Keratinocyte (primary cell): ENCODE data around the gene PAQR5. TPM values are rescaled to one million over a fixed set of nuclear protein-coding genes. Genes with fewer than 3 reads are reported as not detected.

ENCODE experiments used
- DNase-seq: peaks from one replicate; pipeline ENCODE4 v3.0.0-alpha.2; 2011; ENCODE audit warnings: low read depth, missing footprints, low spot score
- FAIRE-seq: peaks from 2 replicates; lab custom pipeline; 2011; peaks lifted over from hg19 to GRCh38; lab: Jason Lieb, UNC
- H2AFZ ChIP-seq: 2 replicates; pipeline ENCODE4 v1.6.0; 2012; ENCODE audit warnings: low read length, control low read depth, inconsistent platforms; ENCODE audit not compliant: control insufficient read depth
- H3K27ac ChIP-seq: 2 replicates; pipeline ENCODE4 v1.5.1; 2011; ENCODE audit warnings: low read length; ENCODE audit not compliant: control insufficient read depth, insufficient read depth
- H3K27me3 ChIP-seq: 3 replicates; pipeline ENCODE4 v1.6.0; 2011; ENCODE audit warnings: low read length; ENCODE audit not compliant: control insufficient read depth, insufficient read depth; ENCODE audit errors: extremely low read depth
- H3K36me3 ChIP-seq, 2 experiments: 2 replicates in 1 of 2; 3 replicates in 1 of 2; pipeline ENCODE4 v1.5.1; 2011; ENCODE audit warnings: low read length in 2 of 2, mild to moderate bottlenecking in 1 of 2; ENCODE audit not compliant: control insufficient read depth in 2 of 2, insufficient read depth in 2 of 2; ENCODE audit errors: extremely low read depth in 1 of 2
- H3K4me1 ChIP-seq: 3 replicates; pipeline ENCODE4 v1.5.1; 2011; ENCODE audit warnings: low read length; ENCODE audit not compliant: control insufficient read depth, insufficient read depth; ENCODE audit errors: extremely low read depth
- H3K4me2 ChIP-seq: 3 replicates; pipeline ENCODE4 v1.6.0; 2011; ENCODE audit warnings: low read depth, low read length; ENCODE audit not compliant: control insufficient read depth, insufficient read depth; ENCODE audit errors: extremely low read depth
- H3K4me3 ChIP-seq, 3 experiments: fragments of 200-600 bp in 1 of 3; sonication (generic) in 1 of 3; 2 replicates in 2 of 3; 3 replicates in 1 of 3; pipeline ENCODE4 v1.5.1; 2011 to 2016; ENCODE audit warnings: low read length in 3 of 3, mild to moderate bottlenecking in 3 of 3, control low read depth in 2 of 3, inconsistent platforms in 1 of 3, low read depth in 1 of 3, mixed read lengths in 1 of 3, mixed run types in 1 of 3, moderate library complexity in 1 of 3; ENCODE audit not compliant: control insufficient read depth in 2 of 3, insufficient read depth in 2 of 3; ENCODE audit errors: extremely low read depth in 1 of 3
- H3K79me2 ChIP-seq: 2 replicates; pipeline ENCODE4 v1.6.0; 2012; ENCODE audit warnings: low read length; ENCODE audit not compliant: control insufficient read depth, insufficient read depth
- H3K9ac ChIP-seq: 3 replicates; pipeline ENCODE4 v1.6.0; 2011; ENCODE audit warnings: low read length; ENCODE audit not compliant: control insufficient read depth, insufficient read depth; ENCODE audit errors: extremely low read depth
- H3K9me1 ChIP-seq: 3 replicates; pipeline ENCODE4 v1.6.0; 2011; ENCODE audit warnings: low read length; ENCODE audit not compliant: control insufficient read depth, insufficient read depth; ENCODE audit errors: extremely low read depth
- H3K9me3 ChIP-seq: 2 replicates; pipeline ENCODE4 v1.5.1; 2012; ENCODE audit warnings: low read depth, low read length; ENCODE audit not compliant: control insufficient read depth
- H4K20me1 ChIP-seq: 3 replicates; pipeline ENCODE4 v1.6.0; 2011; ENCODE audit warnings: low read length; ENCODE audit not compliant: control insufficient read depth, insufficient read depth; ENCODE audit errors: extremely low read depth
- CTCF ChIP-seq, 3 experiments: IDR thresholded peaks in 1 of 3; conservative IDR thresholded peaks in 1 of 3; optimal IDR thresholded peaks in 1 of 3; 2 replicates in 2 of 3; 3 replicates in 1 of 3; pipeline versions ENCODE3 to v1.5.1; 2011; ENCODE audit warnings: low read length in 3 of 3, mild to moderate bottlenecking in 3 of 3, moderate library complexity in 2 of 3, control low read depth in 1 of 3, inconsistent platforms in 1 of 3; ENCODE audit not compliant: insufficient read depth in 2 of 3; ENCODE audit errors: extremely low read depth in 1 of 3
- EZH2 ChIP-seq: IDR thresholded peaks from one replicate; pipeline ENCODE4 v1.6.1; 2012; ENCODE audit warnings: inconsistent platforms, mild to moderate bottlenecking, low read length, moderate library complexity
- dilution Hi-C: fragments of 300-500 bp; cut with MboI; formaldehyde crosslinking; loops from one replicate; pipeline ENCODE4 v1.7.0; 2020; ENCODE audit warnings: low sequenced_read_pairs; ENCODE audit not compliant: extremely low pct_ligation_motif_present
- polyA plus RNA-seq, 5 experiments: library from polyadenylated mRNA; depleted of rRNA in 3 of 5; stranded (reverse) in 3 of 5; stranded (forward) in 1 of 5; unstranded in 1 of 5; fragments of >200 nt; gene quantifications; 1 replicate in 1 of 5; 2 replicates in 3 of 5; 3 replicates in 1 of 5; pipeline versions ENCODE4 v1.2.1 to v1.2.3, GENCODE V29; 2011 to 2012; ENCODE audit warnings: missing spikeins in 2 of 5, low read depth in 1 of 5, low replicate concordance in 1 of 5

Gene PAQR5
- polyA plus RNA-seq, 1 donor (not counting 4 experiments of a cell fraction or from before 2014, with no cell fraction given) = 0.30 TPM

- peaks cover 2% of the 10 kb centered on the region for H3K9me1 ChIP-seq
- peak overlapping the region; percentile 65 for H3K27ac ChIP-seq
- TF ChIP-seq EZH2 = no peak
- TF ChIP-seq CTCF (optimal IDR thresholded peaks at IDR 0.05 in 1 of 3, IDR thresholded peaks at IDR 0.05 in 1 of 3, conservative IDR thresholded peaks at IDR 0.05 in 1 of 3; ENCODE audit: extremely low read depth in 1 of 3, insufficient read depth in 2 of 3, low read length in 3 of 3) = no peak
- H3K9ac ChIP-seq = peak overlapping the region; percentile 88
- peak overlapping the region; percentile 75 for H3K4me2 ChIP-seq
- no peaks in the 10 kb centered on the region for H3K27me3 ChIP-seq
- dilution Hi-C loops = no loop called here
- no peaks in the 10 kb centered on the region for H3K9me3 ChIP-seq
- H3K4me1 ChIP-seq = peaks cover 19% of the 10 kb centered on the region
- peaks cover 47% of the 10 kb centered on the region for H3K79me2 ChIP-seq
- H4K20me1 ChIP-seq = no peaks in the 10 kb centered on the region
- peaks cover 0 to 20% of the 10 kb centered on the region in 2 experiments for H3K36me3 ChIP-seq
- no peak for FAIRE-seq
- peak overlapping the region; percentile 84 to 90 (median 86) for H3K4me3 ChIP-seq
- no peak for DNase-seq
- no peak overlapping the region for H2AFZ ChIP-seq
Observed at GRCh38 chr15:69415381-69415780, 116.7 kb downstream of the PAQR5 start.

GRCh38 chr15:69417581-69417980 lies 118.9 kb downstream of the PAQR5 start:
- FAIRE-seq = no peak

More at GRCh38 chr15:69417581-69417980, 118.9 kb downstream of the PAQR5 start:
- peaks cover 31% of the 10 kb centered on the region for H3K4me1 ChIP-seq
- peaks cover 0 to 20% of the 10 kb centered on the region in 2 experiments for H3K36me3 ChIP-seq
- H3K79me2 ChIP-seq = peaks cover 51% of the 10 kb centered on the region
- H3K4me2 ChIP-seq = no peak overlapping the region
- H4K20me1 ChIP-seq = no peaks in the 10 kb centered on the region
- no peak overlapping the region for H3K9ac ChIP-seq
- H3K27me3 ChIP-seq = no peaks in the 10 kb centered on the region
- H2AFZ ChIP-seq = no peak overlapping the region
- dilution Hi-C loops = no loop called here
- no peaks in the 10 kb centered on the region for H3K9me3 ChIP-seq
- no peak for DNase-seq
- no peak overlapping the region for H3K4me3 ChIP-seq
- peaks cover 2% of the 10 kb centered on the region for H3K9me1 ChIP-seq
- TF ChIP-seq CTCF (optimal IDR thresholded peaks at IDR 0.05 in 1 of 3, IDR thresholded peaks at IDR 0.05 in 1 of 3, conservative IDR thresholded peaks at IDR 0.05 in 1 of 3; ENCODE audit: extremely low read depth in 1 of 3, insufficient read depth in 2 of 3, low read length in 3 of 3) (no peak), EZH2 (no peak)
- no peak overlapping the region for H3K27ac ChIP-seq
